GM19043 (cell line): Measurements from ENCODE around the gene SFTPB.

Experiments
- ATAC-seq: cut with Tn5 transposase; IDR thresholded peaks from one replicate; pipeline ENCODE4 v1.9.1; 2021; ENCODE audit warnings: low read depth; ENCODE audit not compliant: unreplicated experiment

Gene SFTPB

GRCh38 chr2:85703329-85703728, 35.3 kb upstream of the SFTPB start:
- ATAC-seq = no peak

- no peak for ATAC-seq
These were observed 34.8 kb upstream of the SFTPB start for GRCh38 chr2:85702800-85703199.

GRCh38 chr2:85702172-85702571, 34.2 kb upstream of the SFTPB start:
- no peak for ATAC-seq

GRCh38 chr2:85699325-85699724, 31.3 kb upstream of the SFTPB start:
- no peak for ATAC-seq

- no peak for ATAC-seq
These were observed 30.9 kb upstream of the SFTPB start for GRCh38 chr2:85698880-85699254.

- no peak for ATAC-seq
These were observed 30.3 kb upstream of the SFTPB start for GRCh38 chr2:85698184-85698879.

- ATAC-seq = no peak
These were observed 29.7 kb upstream of the SFTPB start for GRCh38 chr2:85697716-85698115.

- no peak for ATAC-seq
These were observed 29.1 kb upstream of the SFTPB start for GRCh38 chr2:85697096-85697495.

- ATAC-seq = no peak
These were observed 28.0 kb upstream of the SFTPB start for GRCh38 chr2:85695691-85696668.

GRCh38 chr2:85695121-85695520, 27.1 kb upstream of the SFTPB start:
- ATAC-seq = no peak

GRCh38 chr2:85694052-85695025, 26.3 kb upstream of the SFTPB start, which contains the start of gene GNLY:
TSS of gene GNLY (plus strand) at chr2:85694358. CDS start at chr2:85694419, 61 bp downstream.
- ATAC-seq = no peak

- ATAC-seq = no peak
These were observed 24.1 kb upstream of the SFTPB start for GRCh38 chr2:85692039-85692645.

GRCh38 chr2:85690932-85691331, 22.9 kb upstream of the SFTPB start:
- no peak for ATAC-seq

GRCh38 chr2:85684806-85685205, 16.8 kb upstream of the SFTPB start:
- no peak for ATAC-seq

GRCh38 chr2:85684380-85684779, 16.4 kb upstream of the SFTPB start:
- ATAC-seq = no peak

- ATAC-seq = no peak
These were observed 14.4 kb upstream of the SFTPB start for GRCh38 chr2:85682378-85682777.

GRCh38 chr2:85681776-85682175, 13.8 kb upstream of the SFTPB start:
- ATAC-seq = no peak

- no peak for ATAC-seq
These were observed 13.4 kb upstream of the SFTPB start for GRCh38 chr2:85681372-85681763.

- no peak for ATAC-seq
These were observed 12.8 kb upstream of the SFTPB start for GRCh38 chr2:85680707-85681371.
